Liver (tissue), 9 donors: Measurements from ENCODE around the gene TOMM20. TPM values are rescaled to one million over a fixed set of nuclear protein-coding genes. Genes with fewer than 3 reads are reported as not detected.

ENCODE experiments used
- DNase-seq: peaks from one replicate; pipeline ENCODE4 v3.0.0-alpha.2; 2017; ENCODE audit warnings: low spot score
- H3K27ac ChIP-seq, 2 donors: one replicate each; pipeline ENCODE4 v1.7.0; 2013; ENCODE audit warnings: inconsistent platforms in 2 of 2, low read length in 2 of 2, control low read depth in 1 of 2, low read depth in 1 of 2, mild to moderate bottlenecking in 1 of 2
- H3K27me3 ChIP-seq, 4 donors: one replicate each; pipeline versions ENCODE4 v1.6.1 to v1.7.0; 2013; ENCODE audit warnings: low read length in 3 of 4, inconsistent platforms in 1 of 4, mild to moderate bottlenecking in 1 of 4, moderate library complexity in 1 of 4; ENCODE audit not compliant: control insufficient read depth in 4 of 4, insufficient read depth in 4 of 4
- H3K36me3 ChIP-seq, 4 donors: one replicate each; pipeline versions ENCODE4 v1.6.1 to v1.7.0; 2013; ENCODE audit warnings: low read length in 3 of 4, mild to moderate bottlenecking in 3 of 4, low read depth in 1 of 4, moderate library complexity in 1 of 4; ENCODE audit not compliant: control insufficient read depth in 4 of 4, insufficient read depth in 3 of 4
- H3K4me1 ChIP-seq, 4 donors: one replicate each; pipeline versions ENCODE4 v1.6.1 to v1.7.0; 2013; ENCODE audit warnings: low read length in 3 of 4, mild to moderate bottlenecking in 3 of 4, moderate library complexity in 1 of 4; ENCODE audit not compliant: control insufficient read depth in 4 of 4, insufficient read depth in 4 of 4
- H3K4me3 ChIP-seq, 3 donors: one replicate each; pipeline versions ENCODE4 v1.6.1 to v1.7.0; 2013; ENCODE audit warnings: low read length in 3 of 3, control low read depth in 1 of 3, low read depth in 1 of 3, mild to moderate bottlenecking in 1 of 3
- H3K9ac ChIP-seq, 2 donors: one replicate each; pipeline ENCODE4 v1.7.0; 2013; ENCODE audit warnings: low read length in 2 of 2, mild to moderate bottlenecking in 2 of 2, moderate library complexity in 2 of 2, control low read depth in 1 of 2, low read depth in 1 of 2
- H3K9me3 ChIP-seq, 4 donors: one replicate each; pipeline versions ENCODE4 v1.6.1 to v1.7.0; 2013; ENCODE audit warnings: low read length in 3 of 4; ENCODE audit not compliant: control insufficient read depth in 4 of 4
- ATF3 ChIP-seq: IDR thresholded peaks from 2 replicates; pipeline ENCODE4 v1.6.1; 2016; ENCODE audit warnings: antibody characterized with exemption
- CTCF ChIP-seq: fragments of 150-350 bp; IDR thresholded peaks from 2 replicates; pipeline ENCODE4 v1.5.1; 2017; ENCODE audit warnings: improper control_type of control experiment, low read depth, low read length; ENCODE audit not compliant: missing input control
- EGR1 ChIP-seq, 2 donors: IDR thresholded peaks; 2 replicates each; pipeline ENCODE4 v1.6.1; 2016 to 2018; ENCODE audit warnings: antibody characterized with exemption in 2 of 2, low read depth in 2 of 2
- FOXA1 ChIP-seq: IDR thresholded peaks from 2 replicates; pipeline ENCODE4 v1.6.1; 2016; ENCODE audit warnings: antibody characterized with exemption
- FOXA2 ChIP-seq: IDR thresholded peaks from 2 replicates; pipeline ENCODE4 v1.6.1; 2016; ENCODE audit warnings: antibody characterized with exemption
- GABPA ChIP-seq, 2 donors: IDR thresholded peaks in 1 of 2; conservative IDR thresholded peaks in 1 of 2; 2 replicates each; pipeline ENCODE4 v1.6.1; 2016; ENCODE audit warnings: antibody characterized with exemption in 2 of 2, mild to moderate bottlenecking in 1 of 2, moderate library complexity in 1 of 2
- HNF4A ChIP-seq, 2 donors: conservative IDR thresholded peaks; 2 replicates each; pipeline ENCODE4 v1.6.1; 2016; ENCODE audit warnings: antibody characterized with exemption in 2 of 2, mild to moderate bottlenecking in 2 of 2
- HNF4G ChIP-seq: IDR thresholded peaks from 2 replicates; pipeline ENCODE4 v1.6.1; 2016; ENCODE audit warnings: antibody characterized with exemption
- JUND ChIP-seq, 2 donors: IDR thresholded peaks; 2 replicates each; pipeline ENCODE4 v1.6.1; 2016; ENCODE audit warnings: antibody characterized with exemption in 2 of 2
- MAX ChIP-seq: IDR thresholded peaks from 2 replicates; pipeline ENCODE4 v1.6.1; 2016; ENCODE audit warnings: antibody characterized with exemption
- NR2F2 ChIP-seq: IDR thresholded peaks from 2 replicates; pipeline ENCODE4 v1.6.1; 2016; ENCODE audit warnings: antibody characterized with exemption
- RAD21 ChIP-seq, 2 donors: IDR thresholded peaks; 2 replicates each; pipeline ENCODE4 v1.6.1; 2016; ENCODE audit warnings: antibody characterized with exemption in 2 of 2, mild to moderate bottlenecking in 2 of 2
- REST ChIP-seq: IDR thresholded peaks from 2 replicates; pipeline ENCODE4 v1.6.1; 2016; ENCODE audit warnings: antibody characterized with exemption, mild to moderate bottlenecking
- RXRA ChIP-seq, 2 donors: IDR thresholded peaks; 2 replicates each; pipeline ENCODE4 v1.6.1; 2017 to 2018; ENCODE audit warnings: antibody characterized with exemption in 2 of 2, mild to moderate bottlenecking in 1 of 2
- SP1 ChIP-seq: IDR thresholded peaks from 2 replicates; pipeline ENCODE4 v1.6.1; 2018; ENCODE audit warnings: antibody characterized with exemption, mild to moderate bottlenecking
- TAF1 ChIP-seq: conservative IDR thresholded peaks from 2 replicates; pipeline ENCODE4 v1.6.1; 2016; ENCODE audit warnings: antibody characterized with exemption, mild to moderate bottlenecking
- YY1 ChIP-seq: IDR thresholded peaks from 2 replicates; pipeline ENCODE4 v1.6.1; 2016; ENCODE audit warnings: antibody characterized with exemption, mild to moderate bottlenecking
- ZBTB33 ChIP-seq: IDR thresholded peaks from 2 replicates; pipeline ENCODE4 v1.6.1; 2016; ENCODE audit warnings: antibody characterized with exemption
- WGBS: extraction: QIAGEN DNeasy Blood & Tissue Kit; methylation state at CpG from one replicate; pipeline ENCODE4 v1.1.7; 2013; 5-methylcytosine and 5-hydroxymethylcytosine counted together
- polyA plus RNA-seq, 2 donors: library from polyadenylated mRNA; stranded (reverse) in 1 of 2; unstranded in 1 of 2; fragments of 200-250 nt in 1 of 2; fragments of >200 nt in 1 of 2; fragmentation: Nextera tagmentation in 1 of 2; extraction: Ambion mirVana in 1 of 2; gene quantifications; one replicate each; pipeline versions ENCODE4 v1.2.1 to v1.2.3, GENCODE V29; 2013 to 2015
- total RNA-seq, 2 donors: library from RNA; depleted of rRNA; stranded (reverse); fragments of >200 nt; gene quantifications; one replicate each; pipeline ENCODE4 v1.2.3, GENCODE V29; 2014
- donor health status: healthy.
- donor health status: healthy.
- donor health status: healthy.
- donor health status: healthy.
- donor health status: healthy.

The TOMM20 gene
- total and polyA plus RNA-seq, 4 donors: 33.4 to 74.4 (median 39.1) TPM

GRCh38 chr1:235130766-235131270, 2.2 kb upstream of the TOMM20 start:
- Histone ChIP-seq H3K4me3 (no peak overlapping the region), H3K4me1 (peaks cover 2 to 17% (median 8%) of the 10 kb centered on the region in 4 donors), H3K27ac (no peak overlapping the region), H3K36me3 (peaks cover 3 to 13% (median 6%) of the 10 kb centered on the region in 4 donors), H3K9me3 (no peaks in the 10 kb centered on the region), H3K9ac (no peak overlapping the region), H3K27me3 (no peaks in the 10 kb centered on the region)
- WGBS: 94% methylated on average over 7 of the region's 7 CpGs
- no peak for DNase-seq
- TF ChIP-seq GABPA (IDR thresholded peaks at IDR 0.05 in 1 of 2, conservative IDR thresholded peaks at IDR 0.05 in 1 of 2): no peak
- TF ChIP-seq ZBTB33: no peak
- no peak for TF ChIP-seq MAX
- no peak for TF ChIP-seq CTCF
- TF ChIP-seq FOXA1: no peak
- no peak for TF ChIP-seq RXRA (IDR thresholded peaks at IDR 0.05)
- no peak for TF ChIP-seq ATF3
- no peak for TF ChIP-seq TAF1
- TF ChIP-seq EGR1 (IDR thresholded peaks at IDR 0.05; ENCODE audit: low read depth in 2 of 2): no peak
- no peak for TF ChIP-seq YY1
- no peak for TF ChIP-seq HNF4A (conservative IDR thresholded peaks at IDR 0.05)
- no peak for TF ChIP-seq JUND (IDR thresholded peaks at IDR 0.05)
- no peak for TF ChIP-seq REST
- no peak for TF ChIP-seq SP1
- no peak for TF ChIP-seq NR2F2
- no peak for TF ChIP-seq HNF4G
- no peak for TF ChIP-seq FOXA2
- no peak for TF ChIP-seq RAD21 (IDR thresholded peaks at IDR 0.05)
